Activated T-helper 17 cell treated with anti-CD3 and anti-CD28 coated beads, Interleukin-2, amount 50 U/mL, for 72 hours (primary cell): Measurements from ENCODE around the gene RAB31. TPM values are rescaled to one million over a fixed set of nuclear protein-coding genes. Genes with fewer than 3 reads are reported as not detected.

Experiments
- ATAC-seq: fragments of 150-1000 bp; cut with Tn5 transposase; replicated peaks from 2 replicates; pipeline ENCODE4 v1.10.0; 2021; ENCODE audit warnings: mild to moderate bottlenecking, moderate library complexity
- H3K27ac Mint-ChIP-seq: one replicate; pipeline ENCODE4 v1.8.0; 2022; ENCODE audit warnings: mixed read lengths
- H3K27me3 Mint-ChIP-seq: one replicate; pipeline ENCODE4 v1.8.0; 2022; ENCODE audit warnings: mixed read lengths
- H3K36me3 Mint-ChIP-seq: one replicate; pipeline ENCODE4 v1.8.0; 2022; ENCODE audit warnings: low read depth, mild to moderate bottlenecking, mixed read lengths
- H3K4me1 Mint-ChIP-seq: one replicate; pipeline ENCODE4 v1.8.0; 2022; ENCODE audit warnings: mixed read lengths
- H3K4me3 Mint-ChIP-seq: one replicate; pipeline ENCODE4 v1.8.0; 2022; ENCODE audit warnings: mild to moderate bottlenecking, mixed read lengths
- H3K9me3 Mint-ChIP-seq: one replicate; pipeline ENCODE4 v1.8.0; 2022; ENCODE audit warnings: mixed read lengths
- total RNA-seq, 2 donors: library from RNA; stranded (reverse); gene quantifications; one replicate each; pipeline ENCODE4 v1.2.3, GENCODE V29; 2022

RAB31 gene
- total RNA-seq, 2 donors from 2014 or later = 0.08 to 0.69 TPM

DNA sequence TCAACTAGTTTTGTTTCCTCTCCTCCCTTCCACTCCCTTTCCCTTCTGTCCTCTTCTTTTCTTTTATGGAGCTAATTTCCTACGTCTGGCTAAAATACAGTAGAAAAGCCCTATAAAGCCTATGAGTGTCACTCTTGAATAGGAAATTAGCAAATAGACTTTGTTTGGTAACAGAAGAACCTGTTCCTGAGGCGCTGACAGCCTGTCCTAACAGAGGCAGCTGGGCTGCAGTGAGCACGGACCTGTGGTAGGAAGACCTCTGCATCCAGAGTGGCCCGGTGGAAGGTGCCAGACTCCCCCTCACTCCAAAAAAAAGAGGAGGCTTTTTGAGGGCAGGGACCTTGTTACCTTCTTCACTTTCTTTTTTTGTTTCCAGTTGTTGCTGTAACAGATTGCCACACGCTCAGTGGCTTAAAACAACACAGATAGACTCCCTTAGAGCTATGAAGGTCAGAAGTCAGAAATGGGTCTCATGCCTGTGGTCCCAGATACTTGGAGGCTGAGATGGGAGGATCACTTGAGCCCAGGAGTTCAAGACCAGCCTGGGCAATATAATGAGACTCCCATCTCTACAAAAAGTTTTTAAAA lies 96.5 kb downstream of the RAB31 start:
- ATAC-seq = no peak
- Mint-ChIP-seq H3K4me3 (no peak overlapping the region), H3K4me1 (no peaks in the 10 kb centered on the region), H3K36me3 (no peaks in the 10 kb centered on the region), H3K27ac (no peak overlapping the region), H3K9me3 (no peaks in the 10 kb centered on the region), H3K27me3 (peaks cover 26% of the 10 kb centered on the region)

DNA sequence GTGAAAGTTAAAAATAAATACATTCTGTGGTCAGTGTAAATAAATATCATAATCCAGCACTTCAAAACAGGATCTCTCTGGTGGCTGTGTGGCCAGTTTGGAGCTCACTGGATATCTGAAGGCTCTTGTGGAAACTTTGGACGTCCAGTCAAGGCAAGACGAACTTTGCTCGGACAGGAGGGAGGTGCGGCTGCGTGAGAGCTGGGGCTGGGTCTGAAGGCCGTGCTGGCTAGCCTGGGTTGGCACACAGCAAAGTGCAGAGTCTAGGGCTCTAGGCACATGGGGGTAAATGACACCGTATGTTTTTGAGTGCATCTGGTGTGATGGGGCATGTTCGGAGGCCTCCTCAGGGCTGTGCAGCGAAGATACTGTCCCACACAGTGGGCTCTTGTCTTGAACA lies 98.8 kb downstream of the RAB31 start:
- H3K27ac Mint-ChIP-seq = no peak overlapping the region
- no peak for ATAC-seq
- H3K27me3 Mint-ChIP-seq = peaks cover 27% of the 10 kb centered on the region
- no peaks in the 10 kb centered on the region for H3K36me3 Mint-ChIP-seq
- no peaks in the 10 kb centered on the region for H3K9me3 Mint-ChIP-seq
- H3K4me1 Mint-ChIP-seq = no peaks in the 10 kb centered on the region
- no peak overlapping the region for H3K4me3 Mint-ChIP-seq

DNA sequence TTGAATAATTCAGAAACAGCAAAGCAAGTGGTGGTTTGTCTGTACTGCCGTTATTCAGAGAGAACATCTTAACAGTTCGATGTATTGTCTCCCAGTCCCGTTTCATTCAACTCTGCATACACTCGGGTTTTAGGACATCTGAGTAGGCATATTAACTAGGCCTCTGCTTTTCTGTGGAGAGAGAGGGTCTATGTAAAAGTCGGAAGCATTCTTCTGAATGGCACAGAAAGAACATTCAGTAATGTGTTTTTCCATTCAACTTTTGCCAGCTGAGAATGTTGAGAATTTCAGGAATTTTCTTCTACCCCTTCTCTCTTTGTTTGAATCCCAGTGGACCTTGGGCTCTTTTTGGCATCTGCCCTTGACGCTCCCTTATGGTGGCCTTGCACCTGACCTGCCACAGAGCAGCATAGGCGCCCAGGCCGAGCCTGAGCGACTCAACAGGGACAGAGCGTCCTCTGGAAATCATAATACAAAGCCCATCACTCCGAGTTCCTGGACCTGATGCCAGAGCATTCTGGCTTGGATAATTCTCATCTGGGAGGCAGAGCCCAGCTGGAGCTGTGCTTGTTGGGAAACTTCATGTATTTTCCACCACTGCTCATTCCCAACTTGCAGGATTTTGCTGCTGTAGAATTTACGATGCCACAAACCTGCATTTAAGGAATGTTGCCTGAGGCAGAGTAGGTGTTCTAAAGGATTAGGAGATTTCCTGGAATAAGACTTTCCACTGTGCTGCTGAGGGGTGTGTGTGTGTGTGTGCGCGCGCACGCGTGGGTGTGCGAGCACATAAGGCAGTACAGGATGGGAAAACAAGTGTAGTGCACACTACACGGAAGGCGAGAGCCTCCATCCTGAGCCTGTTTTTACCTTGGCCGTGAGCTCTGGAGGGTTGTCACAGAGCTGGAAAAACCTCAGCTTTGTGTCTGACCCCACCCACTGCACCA lies 100.5 kb downstream of the RAB31 start:
- H3K4me3 Mint-ChIP-seq = no peak overlapping the region
- no peaks in the 10 kb centered on the region for H3K4me1 Mint-ChIP-seq
- peaks cover 21% of the 10 kb centered on the region for H3K27me3 Mint-ChIP-seq
- H3K27ac Mint-ChIP-seq = no peak overlapping the region
- H3K9me3 Mint-ChIP-seq = no peaks in the 10 kb centered on the region
- no peak for ATAC-seq
- no peaks in the 10 kb centered on the region for H3K36me3 Mint-ChIP-seq

DNA sequence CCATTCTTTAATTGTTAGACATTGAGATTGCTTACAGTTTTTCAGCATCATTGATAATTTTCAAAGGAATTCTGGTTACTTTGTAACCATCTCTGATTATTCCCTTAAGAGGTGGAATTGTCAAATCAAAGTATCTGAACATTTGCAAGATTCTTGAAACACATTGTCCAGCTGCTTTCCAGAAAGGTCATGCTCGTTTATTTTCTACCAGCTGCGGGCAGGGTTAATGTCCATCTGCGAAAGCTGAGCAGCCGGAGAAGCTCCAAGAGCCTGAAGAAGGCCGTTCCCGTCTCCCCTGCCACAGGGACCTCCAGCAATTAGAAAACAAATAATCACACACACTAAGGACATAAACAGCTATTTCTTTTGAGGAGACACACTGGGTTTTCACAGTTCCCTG lies 101.6 kb downstream of the RAB31 start:
- H3K27me3 Mint-ChIP-seq = peaks cover 18% of the 10 kb centered on the region
- no peak overlapping the region for H3K27ac Mint-ChIP-seq
- no peak for ATAC-seq
- H3K9me3 Mint-ChIP-seq = no peaks in the 10 kb centered on the region
- H3K4me1 Mint-ChIP-seq = no peaks in the 10 kb centered on the region
- H3K36me3 Mint-ChIP-seq = no peaks in the 10 kb centered on the region
- no peak overlapping the region for H3K4me3 Mint-ChIP-seq

DNA sequence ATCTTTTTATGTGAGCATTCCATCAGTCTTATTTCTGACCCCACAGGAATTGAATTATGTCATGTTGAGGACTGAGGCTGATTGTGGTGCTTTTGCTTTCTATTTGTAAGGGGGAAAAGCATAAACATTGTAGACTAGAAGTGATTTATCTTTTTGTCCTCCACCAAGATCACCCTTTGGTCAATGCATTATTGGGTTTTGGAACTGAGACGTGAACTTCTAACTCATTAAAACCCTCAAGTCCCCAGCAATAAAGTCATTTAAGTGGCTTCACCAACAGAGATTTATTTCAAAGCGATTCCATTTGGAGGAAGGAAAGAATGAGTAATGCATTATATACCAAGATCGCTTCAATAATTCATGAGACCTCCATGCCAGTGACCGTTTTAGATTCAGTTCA lies 102.2 kb downstream of the RAB31 start:
- Mint-ChIP-seq H3K9me3 (no peaks in the 10 kb centered on the region), H3K4me3 (no peak overlapping the region), H3K27ac (no peak overlapping the region), H3K27me3 (peaks cover 17% of the 10 kb centered on the region), H3K36me3 (no peaks in the 10 kb centered on the region), H3K4me1 (no peaks in the 10 kb centered on the region)
- ATAC-seq = no peak

DNA sequence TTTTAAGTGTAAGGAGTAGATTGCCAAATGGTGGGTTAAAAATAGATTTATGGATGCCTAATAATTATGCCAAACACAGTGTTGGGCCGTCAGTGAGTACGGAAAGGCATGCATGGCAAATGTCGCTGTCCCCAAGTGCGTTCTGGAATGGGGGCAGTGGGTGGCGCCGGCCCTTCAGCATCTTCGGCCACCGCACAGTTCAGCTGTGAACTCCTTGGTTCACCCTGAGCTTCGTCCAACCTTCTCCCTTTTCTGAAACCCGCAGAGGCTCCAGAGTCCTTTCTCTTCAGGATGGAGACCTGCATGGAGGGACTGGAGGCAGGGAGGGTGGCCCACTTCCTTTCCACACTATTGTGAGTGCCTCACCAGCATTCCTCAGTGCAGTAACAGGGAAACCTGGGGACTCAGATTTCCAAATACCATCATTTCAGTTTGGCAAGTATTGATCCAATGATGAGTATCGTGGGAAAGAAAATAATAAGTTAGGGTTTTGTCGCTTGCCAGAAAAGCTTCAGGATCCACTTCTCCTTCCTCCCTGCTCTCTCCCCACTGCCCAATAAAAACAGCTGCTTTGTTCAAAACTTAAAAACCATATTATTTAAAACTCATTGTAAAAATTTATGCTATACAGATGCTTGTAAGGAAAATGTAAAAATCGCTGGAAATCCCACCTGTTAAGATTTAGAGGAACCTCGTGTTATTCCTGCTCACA lies 103.0 kb downstream of the RAB31 start:
- ATAC-seq = no peak
- Mint-ChIP-seq H3K36me3 (no peaks in the 10 kb centered on the region), H3K4me1 (no peaks in the 10 kb centered on the region), H3K4me3 (no peak overlapping the region), H3K27ac (no peak overlapping the region), H3K9me3 (no peaks in the 10 kb centered on the region), H3K27me3 (peaks cover 14% of the 10 kb centered on the region)

DNA sequence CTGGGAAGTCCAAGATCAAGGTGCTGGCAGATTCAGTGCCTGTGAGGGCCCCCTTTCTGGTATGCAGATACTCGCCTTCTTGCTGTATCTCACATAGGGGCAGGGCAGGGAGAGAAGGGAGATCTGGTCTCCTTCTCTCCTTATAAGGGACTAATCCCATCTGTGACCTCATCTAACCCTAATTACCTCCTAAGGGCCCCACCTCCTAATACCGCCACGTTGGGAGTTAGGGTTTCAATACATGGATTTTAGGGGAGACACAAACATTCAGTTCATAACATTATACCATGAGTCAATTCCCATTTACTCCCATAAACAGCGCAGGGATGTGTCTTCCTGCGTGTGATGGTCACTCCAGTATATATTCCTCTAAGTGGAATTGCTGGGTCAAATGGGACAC lies 103.9 kb downstream of the RAB31 start:
- Mint-ChIP-seq H3K27me3 (peaks cover 6% of the 10 kb centered on the region), H3K4me3 (no peak overlapping the region), H3K36me3 (no peaks in the 10 kb centered on the region), H3K27ac (no peak overlapping the region), H3K4me1 (no peaks in the 10 kb centered on the region), H3K9me3 (no peaks in the 10 kb centered on the region)
- no peak for ATAC-seq

DNA sequence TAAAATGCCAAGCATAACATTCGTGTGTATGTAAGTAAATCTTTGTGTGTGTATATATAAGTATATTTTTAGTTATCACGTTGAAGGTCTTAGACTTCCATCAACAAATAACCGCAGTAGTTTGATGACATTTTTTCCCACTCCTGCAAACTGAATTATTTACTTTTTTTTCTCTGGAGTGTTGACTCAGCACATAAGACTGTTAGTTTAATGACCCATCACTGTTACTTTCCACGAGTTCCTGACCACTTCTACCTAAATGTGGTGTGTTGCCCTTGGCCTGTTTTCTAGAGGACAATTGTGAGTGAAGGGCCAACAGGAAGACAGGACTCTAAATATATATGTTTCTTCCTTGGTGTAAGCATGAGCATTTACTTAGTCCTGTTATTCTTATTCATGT lies 106.3 kb downstream of the RAB31 start:
- H3K27ac Mint-ChIP-seq = no peak overlapping the region
- ATAC-seq = no peak

DNA sequence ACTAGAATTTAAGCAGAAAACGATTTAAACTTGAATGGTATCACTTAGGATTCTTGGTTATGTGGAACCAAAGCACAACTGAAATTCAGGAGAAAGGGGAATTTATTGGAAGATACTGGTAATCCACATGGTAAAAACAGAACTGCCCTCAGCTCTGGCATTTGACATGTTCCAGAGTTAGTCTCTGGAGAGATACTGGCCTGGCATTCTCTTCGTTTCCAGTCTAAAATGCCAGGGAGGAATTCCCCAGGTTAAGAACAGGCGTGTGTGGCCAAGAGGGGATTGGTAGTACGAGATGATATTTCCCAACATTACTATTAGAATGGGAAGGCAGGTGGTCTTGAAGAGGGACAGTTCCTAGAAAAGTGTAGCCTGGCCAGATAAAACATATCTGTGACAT lies 109.2 kb downstream of the RAB31 start:
- Mint-ChIP-seq H3K4me1 (no peaks in the 10 kb centered on the region), H3K27me3 (peaks cover 22% of the 10 kb centered on the region), H3K9me3 (peaks cover 9% of the 10 kb centered on the region), H3K36me3 (no peaks in the 10 kb centered on the region), H3K27ac (no peak overlapping the region), H3K4me3 (no peak overlapping the region)
- ATAC-seq = no peak

More for the DNA sequence above, 106.3 kb downstream of the RAB31 start:
- H3K36me3 Mint-ChIP-seq = no peaks in the 10 kb centered on the region
- H3K9me3 Mint-ChIP-seq = peaks cover 7% of the 10 kb centered on the region
- no peak overlapping the region for H3K4me3 Mint-ChIP-seq
- no peaks in the 10 kb centered on the region for H3K4me1 Mint-ChIP-seq
- H3K27me3 Mint-ChIP-seq = peaks cover 18% of the 10 kb centered on the region

DNA sequence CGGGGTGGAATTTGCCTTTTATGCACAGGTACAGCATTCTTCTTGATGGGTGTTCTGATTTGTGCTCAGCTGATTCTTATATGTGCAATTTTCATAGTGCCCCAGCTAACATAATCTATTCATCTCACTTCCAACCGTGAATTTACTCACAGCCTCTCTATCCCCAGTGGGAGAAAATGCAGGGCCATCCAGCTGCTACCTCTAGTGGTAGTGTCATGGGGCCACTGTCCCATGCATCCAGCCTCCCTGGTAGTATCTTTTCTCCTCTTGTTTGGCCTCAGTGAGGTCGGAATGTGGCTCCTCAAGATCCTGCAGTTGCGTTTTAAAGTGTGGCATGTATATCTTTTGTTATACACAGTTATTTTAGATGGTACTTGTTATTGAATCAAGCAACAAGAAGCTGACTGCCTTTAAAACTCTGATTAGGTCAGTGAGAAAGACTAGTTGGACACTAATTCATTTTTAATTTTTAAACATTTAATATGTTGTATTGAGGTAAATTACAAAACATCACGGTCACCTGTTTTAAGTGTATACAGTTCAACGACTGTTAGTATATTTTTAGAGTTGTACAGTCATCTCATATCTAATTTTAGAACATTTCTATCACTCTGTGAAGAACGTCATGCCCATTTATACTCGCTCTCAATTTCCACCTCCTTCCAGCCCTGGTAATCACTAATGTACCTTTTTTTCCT lies 109.8 kb downstream of the RAB31 start:
- Mint-ChIP-seq H3K4me3 (no peak overlapping the region), H3K4me1 (no peaks in the 10 kb centered on the region), H3K27me3 (peaks cover 25% of the 10 kb centered on the region), H3K9me3 (peaks cover 9% of the 10 kb centered on the region), H3K27ac (no peak overlapping the region), H3K36me3 (no peaks in the 10 kb centered on the region)
- no peak for ATAC-seq

DNA sequence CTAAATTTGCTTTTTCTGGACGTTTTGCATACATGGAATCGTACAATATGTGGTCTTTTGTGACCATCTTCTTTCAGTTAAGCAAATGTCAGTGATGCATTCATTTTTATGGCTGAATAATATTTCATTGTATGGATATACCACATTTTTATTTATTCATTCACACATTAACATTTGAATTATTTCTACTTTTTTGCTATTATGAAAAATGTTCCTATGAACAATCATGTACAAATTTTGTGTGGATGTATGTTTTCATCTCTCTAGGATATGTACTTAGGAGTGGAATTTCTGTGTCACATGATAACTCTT lies 110.3 kb downstream of the RAB31 start:
- ATAC-seq = no peak
- Mint-ChIP-seq H3K27me3 (peaks cover 25% of the 10 kb centered on the region), H3K36me3 (no peaks in the 10 kb centered on the region), H3K27ac (no peak overlapping the region), H3K4me1 (no peaks in the 10 kb centered on the region), H3K4me3 (no peak overlapping the region), H3K9me3 (peaks cover 9% of the 10 kb centered on the region)

DNA sequence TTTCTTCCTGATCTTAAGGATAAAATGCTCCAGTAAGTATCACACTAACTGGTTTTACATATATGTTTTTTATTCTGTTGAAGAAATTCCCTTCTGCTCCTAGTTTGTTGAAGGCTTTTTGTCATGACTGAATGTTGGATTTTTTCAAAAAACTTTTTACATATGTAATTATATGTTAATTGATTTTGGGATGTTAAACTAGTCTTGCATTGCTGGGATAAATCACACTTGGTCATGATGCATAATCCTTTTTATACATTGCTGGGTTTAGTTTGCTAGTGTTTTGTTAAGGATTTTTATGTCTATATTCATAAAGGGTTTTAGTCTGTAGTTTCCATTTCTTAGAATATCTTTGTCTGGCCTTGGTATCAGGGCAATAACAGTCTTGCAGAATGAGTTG lies 112.0 kb downstream of the RAB31 start:
- Mint-ChIP-seq H3K36me3 (no peaks in the 10 kb centered on the region), H3K9me3 (peaks cover 9% of the 10 kb centered on the region), H3K27me3 (peaks cover 25% of the 10 kb centered on the region), H3K4me3 (no peak overlapping the region), H3K27ac (no peak overlapping the region), H3K4me1 (no peaks in the 10 kb centered on the region)
- no peak for ATAC-seq

DNA sequence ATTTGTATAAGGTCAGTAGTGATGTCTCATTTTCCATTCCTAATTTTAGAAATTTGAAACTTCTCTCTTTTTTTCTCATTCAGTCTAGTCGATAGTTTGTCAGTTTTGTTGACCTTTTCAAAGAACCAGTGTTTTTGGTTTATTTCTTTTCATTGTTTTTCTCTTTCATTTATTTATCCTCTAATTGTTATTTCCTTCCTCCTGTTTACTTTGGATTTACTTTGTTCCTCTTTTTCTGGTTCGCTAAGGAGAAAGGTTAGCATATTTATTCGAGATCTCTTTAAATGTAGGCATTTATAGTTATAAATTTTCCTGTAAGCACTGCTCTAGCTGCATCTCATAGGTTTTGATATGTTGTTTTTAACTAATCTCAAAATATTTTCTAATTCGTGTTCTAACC lies 112.6 kb downstream of the RAB31 start:
- Mint-ChIP-seq H3K36me3 (no peaks in the 10 kb centered on the region), H3K27ac (no peak overlapping the region), H3K4me1 (no peaks in the 10 kb centered on the region), H3K9me3 (peaks cover 9% of the 10 kb centered on the region), H3K27me3 (peaks cover 25% of the 10 kb centered on the region), H3K4me3 (no peak overlapping the region)
- no peak for ATAC-seq

DNA sequence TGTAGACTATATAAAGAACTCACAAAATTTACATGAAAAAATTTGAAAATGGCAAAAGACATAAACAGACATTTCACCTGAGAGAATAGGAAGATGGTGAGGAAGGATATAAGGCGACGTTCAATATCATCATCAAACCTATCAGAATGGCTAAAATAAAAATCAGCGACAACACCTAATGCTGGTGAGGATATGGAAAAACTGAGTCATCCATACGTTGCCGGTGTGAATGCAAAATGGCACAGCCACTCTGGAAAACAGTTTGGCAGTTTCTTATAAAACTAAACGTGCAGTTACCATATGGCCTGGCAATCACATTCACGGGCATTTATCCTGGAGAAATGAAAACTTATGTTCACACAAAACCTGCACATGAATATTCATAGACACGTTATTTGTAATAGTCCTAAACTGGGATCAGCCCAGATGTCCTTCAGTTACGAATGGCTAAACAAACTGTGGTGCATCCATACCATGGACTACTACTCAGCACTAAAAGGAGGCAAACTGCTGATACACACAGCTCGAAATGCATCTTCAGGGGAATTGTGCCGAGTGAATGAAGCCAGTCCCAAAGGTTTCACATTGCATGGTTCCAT lies 114.6 kb downstream of the RAB31 start:
- Mint-ChIP-seq H3K27ac (no peak overlapping the region), H3K27me3 (peaks cover 33% of the 10 kb centered on the region), H3K36me3 (no peaks in the 10 kb centered on the region), H3K9me3 (peaks cover 9% of the 10 kb centered on the region), H3K4me1 (no peaks in the 10 kb centered on the region), H3K4me3 (no peak overlapping the region)
- ATAC-seq = no peak
